ENCODE results near the gene PTPN23. TPM values are rescaled to one million over a fixed set of nuclear protein-coding genes. Genes with fewer than 3 reads are reported as not detected.

PTPN23 gene, protein sequence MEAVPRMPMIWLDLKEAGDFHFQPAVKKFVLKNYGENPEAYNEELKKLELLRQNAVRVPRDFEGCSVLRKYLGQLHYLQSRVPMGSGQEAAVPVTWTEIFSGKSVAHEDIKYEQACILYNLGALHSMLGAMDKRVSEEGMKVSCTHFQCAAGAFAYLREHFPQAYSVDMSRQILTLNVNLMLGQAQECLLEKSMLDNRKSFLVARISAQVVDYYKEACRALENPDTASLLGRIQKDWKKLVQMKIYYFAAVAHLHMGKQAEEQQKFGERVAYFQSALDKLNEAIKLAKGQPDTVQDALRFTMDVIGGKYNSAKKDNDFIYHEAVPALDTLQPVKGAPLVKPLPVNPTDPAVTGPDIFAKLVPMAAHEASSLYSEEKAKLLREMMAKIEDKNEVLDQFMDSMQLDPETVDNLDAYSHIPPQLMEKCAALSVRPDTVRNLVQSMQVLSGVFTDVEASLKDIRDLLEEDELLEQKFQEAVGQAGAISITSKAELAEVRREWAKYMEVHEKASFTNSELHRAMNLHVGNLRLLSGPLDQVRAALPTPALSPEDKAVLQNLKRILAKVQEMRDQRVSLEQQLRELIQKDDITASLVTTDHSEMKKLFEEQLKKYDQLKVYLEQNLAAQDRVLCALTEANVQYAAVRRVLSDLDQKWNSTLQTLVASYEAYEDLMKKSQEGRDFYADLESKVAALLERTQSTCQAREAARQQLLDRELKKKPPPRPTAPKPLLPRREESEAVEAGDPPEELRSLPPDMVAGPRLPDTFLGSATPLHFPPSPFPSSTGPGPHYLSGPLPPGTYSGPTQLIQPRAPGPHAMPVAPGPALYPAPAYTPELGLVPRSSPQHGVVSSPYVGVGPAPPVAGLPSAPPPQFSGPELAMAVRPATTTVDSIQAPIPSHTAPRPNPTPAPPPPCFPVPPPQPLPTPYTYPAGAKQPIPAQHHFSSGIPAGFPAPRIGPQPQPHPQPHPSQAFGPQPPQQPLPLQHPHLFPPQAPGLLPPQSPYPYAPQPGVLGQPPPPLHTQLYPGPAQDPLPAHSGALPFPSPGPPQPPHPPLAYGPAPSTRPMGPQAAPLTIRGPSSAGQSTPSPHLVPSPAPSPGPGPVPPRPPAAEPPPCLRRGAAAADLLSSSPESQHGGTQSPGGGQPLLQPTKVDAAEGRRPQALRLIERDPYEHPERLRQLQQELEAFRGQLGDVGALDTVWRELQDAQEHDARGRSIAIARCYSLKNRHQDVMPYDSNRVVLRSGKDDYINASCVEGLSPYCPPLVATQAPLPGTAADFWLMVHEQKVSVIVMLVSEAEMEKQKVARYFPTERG (N-terminal part only)
- total RNA-seq, result 14.6 and 15.0 TPM in 2 replicates

DNA sequence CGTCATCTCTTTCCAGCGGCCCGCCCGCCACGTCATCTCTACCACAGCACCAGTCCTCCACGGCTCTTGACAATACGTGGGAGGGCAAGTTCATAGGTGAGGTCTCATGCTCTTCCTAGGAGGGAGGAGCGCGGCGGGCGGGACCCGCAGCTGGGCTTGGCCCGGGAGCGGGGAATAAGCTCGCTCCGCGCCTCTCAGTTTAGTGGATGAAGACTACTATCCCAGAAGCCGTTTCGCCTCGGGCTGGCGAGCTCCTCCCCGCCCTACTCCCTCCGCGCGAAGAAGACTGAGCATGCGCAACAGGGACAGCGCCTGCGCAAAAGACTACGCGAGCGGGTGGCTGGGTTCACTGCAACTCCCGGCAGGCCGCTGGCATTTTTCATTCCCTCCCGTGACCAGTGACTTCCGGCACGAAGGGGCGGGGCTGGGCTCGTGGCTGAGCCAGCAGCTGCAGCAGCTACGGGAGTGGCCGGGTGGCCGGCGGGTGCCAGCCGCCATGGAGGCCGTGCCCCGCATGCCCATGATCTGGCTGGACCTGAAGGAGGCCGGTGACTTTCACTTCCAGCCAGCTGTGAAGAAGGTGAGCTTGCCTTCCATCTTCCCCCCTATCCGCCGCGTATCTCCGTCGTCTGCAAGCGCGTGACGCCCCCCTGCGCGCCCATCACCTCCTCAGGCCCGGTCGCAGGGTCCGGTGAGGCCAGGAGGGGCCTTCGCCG is at the start of gene PTPN23:
Gene PTPN23, plus strand, starts transcription at position 421 of the 716 bp plus-strand sequence. Its CDS starts 76 bp downstream, at position 497.

Other genes with a start within 250 kb of the PTPN23 start
- 10.9 and 13.8 TPM in 2 replicates for gene SETD2, start 216.9 kb upstream of the PTPN23 start, total RNA-seq
- gene KIF9, start 98.2 kb upstream of the PTPN23 start, total RNA-seq, result 4.2 and 7.3 TPM in 2 replicates
- gene KLHL18, start 98.1 kb upstream of the PTPN23 start, total RNA-seq, result 14.0 and 14.8 TPM in 2 replicates
- gene SCAP, start 94.9 kb downstream of the PTPN23 start, total RNA-seq, result 42.7 and 43.9 TPM in 2 replicates
- gene ELP6, start 132.7 kb downstream of the PTPN23 start, total RNA-seq, result 40.0 and 48.6 TPM in 2 replicates
- 0.15 and 0.17 TPM in 2 replicates for gene CSPG5, start 197.8 kb downstream of the PTPN23 start, total RNA-seq

Measured in bronchus fibroblast of lung (primary cell).